Stomach smooth muscle (tissue), 2 donors: Measurements from ENCODE around the gene RPUSD1.
"Not testable (repeated sequence)": the region's sequence is repeated elsewhere in the genome, so short reads cannot be mapped to it uniquely, and the experiment has no call there.

Experiments
- H3K27ac ChIP-seq: one replicate; pipeline ENCODE4 v1.7.0; 2013; ENCODE audit warnings: mild to moderate bottlenecking, low read length, inconsistent platforms
- H3K27me3 ChIP-seq, 2 donors: one replicate each; pipeline ENCODE4 v1.7.0; 2013; ENCODE audit warnings: low read length in 2 of 2; ENCODE audit not compliant: insufficient read depth in 2 of 2, control insufficient read depth in 1 of 2
- H3K36me3 ChIP-seq, 2 donors: one replicate each; pipeline ENCODE4 v1.7.0; 2013; ENCODE audit warnings: low read length in 2 of 2; ENCODE audit not compliant: control insufficient read depth in 2 of 2, insufficient read depth in 2 of 2
- H3K4me1 ChIP-seq: one replicate; pipeline ENCODE4 v1.7.0; 2013; ENCODE audit warnings: low read length; ENCODE audit not compliant: control insufficient read depth, insufficient read depth
- H3K4me3 ChIP-seq, 2 donors: one replicate each; pipeline ENCODE4 v1.7.0; 2013; ENCODE audit warnings: low read length in 2 of 2
- H3K9ac ChIP-seq, 2 donors: one replicate each; pipeline ENCODE4 v1.7.0; 2013; ENCODE audit warnings: low read length in 2 of 2, mild to moderate bottlenecking in 1 of 2
- H3K9me3 ChIP-seq, 2 donors: one replicate each; pipeline ENCODE4 v1.7.0; 2013; ENCODE audit warnings: low read length in 2 of 2; ENCODE audit not compliant: control insufficient read depth in 2 of 2
- donor health status: healthy.
- donor health status: Pancreatic carcinoma.

Gene RPUSD1

DNA sequence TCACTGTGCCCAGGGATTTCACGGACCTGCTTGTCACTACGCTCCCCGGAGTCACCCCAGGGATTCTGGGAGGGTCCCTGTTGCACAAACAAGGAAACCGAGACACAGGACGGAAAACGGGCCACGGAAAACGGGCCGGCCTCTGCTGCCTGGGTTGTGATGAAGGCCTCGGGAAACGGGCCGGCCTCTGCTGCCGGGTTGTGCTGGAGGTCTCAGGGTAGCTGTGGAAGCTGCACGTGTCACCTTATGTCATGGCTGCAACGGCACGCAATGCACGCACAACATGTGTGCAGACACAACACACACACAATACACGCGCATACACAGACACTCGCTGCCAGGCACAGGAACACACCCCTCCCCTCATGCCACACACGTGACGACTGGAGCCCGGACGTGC is 39.3 kb upstream of the RPUSD1 start:
- peaks cover 8 to 15% of the 10 kb centered on the region in 2 donors for H3K27me3 ChIP-seq
- H3K9me3 ChIP-seq, result no peaks in the 10 kb centered on the region
- no peaks in the 10 kb centered on the region for H3K36me3 ChIP-seq
- H3K4me3 ChIP-seq, result no peak overlapping the region
- H3K27ac ChIP-seq, result no peak overlapping the region
- no peak overlapping the region for H3K9ac ChIP-seq
- H3K4me1 ChIP-seq, result peaks cover 3% of the 10 kb centered on the region

DNA sequence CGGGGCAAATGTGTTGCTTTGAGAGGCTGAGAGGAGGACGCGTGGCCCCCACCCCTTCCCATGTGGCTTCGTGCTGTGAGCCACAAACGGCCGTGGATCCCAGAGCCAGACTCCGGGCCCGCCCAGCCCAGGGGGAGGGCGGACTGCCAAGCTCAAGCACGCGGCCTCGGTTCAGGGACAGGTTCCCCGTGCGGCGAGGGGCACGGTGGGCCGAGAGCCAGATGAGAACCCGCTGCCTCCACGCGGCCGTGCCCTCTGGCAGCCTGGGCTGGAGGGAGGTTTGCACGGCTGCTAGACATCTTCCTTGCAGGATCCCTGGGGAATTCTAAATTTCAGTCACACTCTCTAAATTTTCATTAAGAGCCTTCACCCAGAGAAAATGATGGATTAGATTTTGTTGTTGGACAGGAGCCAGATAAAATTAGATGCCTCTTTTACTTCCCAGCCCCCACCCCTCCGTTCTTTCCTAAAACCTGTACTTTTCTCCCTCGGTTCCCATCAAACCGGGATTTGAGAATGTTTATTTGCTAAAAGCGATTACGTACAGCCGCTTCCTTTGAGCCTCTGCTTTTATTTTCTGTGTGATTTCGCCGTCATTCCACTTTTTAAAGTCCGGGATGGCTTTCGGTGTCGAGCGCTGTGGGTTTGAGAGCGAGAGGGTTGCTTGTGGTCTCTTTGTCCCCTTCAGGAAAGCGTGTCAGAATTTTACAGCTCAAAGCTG is 37.3 kb upstream of the RPUSD1 start:
- Histone ChIP-seq H3K4me1 (peaks cover 3% of the 10 kb centered on the region), H3K27ac (no peak overlapping the region), H3K9me3 (no peaks in the 10 kb centered on the region), H3K9ac (no peak overlapping the region), H3K27me3 (peaks cover 16 to 18% of the 10 kb centered on the region in 2 donors), H3K4me3 (peak overlapping the region in 1 of 2 donors; percentile 44), H3K36me3 (no peaks in the 10 kb centered on the region)

DNA sequence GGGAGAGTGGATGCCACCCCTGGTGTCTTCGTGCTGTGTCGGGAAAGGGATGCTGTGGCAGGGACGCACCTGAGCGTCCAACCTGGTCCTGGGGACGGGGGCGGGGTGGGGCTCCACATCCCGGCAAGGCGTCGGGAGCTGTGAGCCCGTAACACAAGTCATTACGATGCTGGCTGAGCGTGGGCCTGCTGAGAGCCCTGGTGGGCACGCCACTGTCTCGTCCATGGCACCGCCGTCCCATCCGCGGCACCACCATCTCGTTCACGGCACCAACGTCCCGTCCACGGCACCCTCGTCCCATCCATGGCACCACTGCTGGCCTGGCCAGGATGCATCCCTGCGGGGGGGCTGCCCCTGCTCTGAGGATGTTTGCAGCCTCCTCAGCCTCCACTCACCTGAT is 36.4 kb upstream of the RPUSD1 start:
- no peaks in the 10 kb centered on the region for H3K9me3 ChIP-seq
- H3K4me1 ChIP-seq, result peaks cover 3% of the 10 kb centered on the region
- H3K9ac ChIP-seq, result no peak overlapping the region
- no peaks in the 10 kb centered on the region for H3K36me3 ChIP-seq
- no peak overlapping the region for H3K4me3 ChIP-seq
- H3K27me3 ChIP-seq, result peaks cover 17 to 18% of the 10 kb centered on the region in 2 donors
- H3K27ac ChIP-seq, result no peak overlapping the region

DNA sequence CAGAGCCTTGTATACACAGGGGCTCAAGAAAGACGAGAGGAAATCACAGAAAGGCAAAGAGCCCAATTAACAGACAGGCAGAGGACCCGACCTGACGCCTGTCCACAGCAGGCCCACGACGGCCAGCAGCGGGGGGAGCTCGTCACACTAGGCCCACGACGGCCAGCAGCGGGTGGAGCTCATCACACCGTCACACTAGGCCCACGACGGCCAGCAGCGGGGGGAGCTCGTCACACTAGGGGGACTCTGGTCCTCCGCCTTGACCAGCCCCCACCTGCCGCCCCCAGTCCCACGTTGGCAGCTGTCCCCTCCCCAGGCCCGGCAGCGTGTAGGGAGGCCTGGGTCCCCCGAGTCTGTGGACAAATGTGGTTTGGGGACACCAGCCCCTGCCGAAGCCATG is 36.0 kb upstream of the RPUSD1 start:
- no peak overlapping the region for H3K9ac ChIP-seq
- no peaks in the 10 kb centered on the region for H3K36me3 ChIP-seq
- no peak overlapping the region for H3K27ac ChIP-seq
- peaks cover 3% of the 10 kb centered on the region for H3K4me1 ChIP-seq
- no peak overlapping the region for H3K4me3 ChIP-seq
- peaks cover 18 to 21% of the 10 kb centered on the region in 2 donors for H3K27me3 ChIP-seq
- H3K9me3 ChIP-seq, result no peaks in the 10 kb centered on the region

DNA sequence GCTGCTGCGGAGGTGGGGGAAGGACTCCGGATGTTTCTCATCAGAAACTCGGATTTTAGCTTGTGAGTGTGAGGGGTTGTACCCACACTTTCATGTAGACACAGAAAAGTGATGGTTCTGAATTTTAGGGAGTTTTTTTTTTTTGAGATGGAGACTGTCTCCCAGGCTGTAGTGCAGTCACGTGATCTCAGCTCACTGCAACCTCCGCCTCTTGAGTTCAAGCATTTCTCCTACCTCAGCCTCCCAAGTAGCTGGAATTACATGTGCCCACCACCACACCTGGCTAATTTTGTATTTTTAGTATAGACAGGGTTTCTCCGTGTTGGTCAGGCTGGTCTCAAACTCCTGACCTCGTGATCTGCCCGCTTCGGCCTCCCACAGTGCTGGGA is 34.7 kb upstream of the RPUSD1 start:
- no peak overlapping the region for H3K27ac ChIP-seq
- no peak overlapping the region for H3K4me3 ChIP-seq
- no peak overlapping the region for H3K9ac ChIP-seq
- H3K36me3 ChIP-seq, result no peaks in the 10 kb centered on the region
- peaks cover 0 to 5% of the 10 kb centered on the region in 2 donors for H3K9me3 ChIP-seq
- peaks cover 3% of the 10 kb centered on the region for H3K4me1 ChIP-seq
- peaks cover 27 to 32% of the 10 kb centered on the region in 2 donors for H3K27me3 ChIP-seq

DNA sequence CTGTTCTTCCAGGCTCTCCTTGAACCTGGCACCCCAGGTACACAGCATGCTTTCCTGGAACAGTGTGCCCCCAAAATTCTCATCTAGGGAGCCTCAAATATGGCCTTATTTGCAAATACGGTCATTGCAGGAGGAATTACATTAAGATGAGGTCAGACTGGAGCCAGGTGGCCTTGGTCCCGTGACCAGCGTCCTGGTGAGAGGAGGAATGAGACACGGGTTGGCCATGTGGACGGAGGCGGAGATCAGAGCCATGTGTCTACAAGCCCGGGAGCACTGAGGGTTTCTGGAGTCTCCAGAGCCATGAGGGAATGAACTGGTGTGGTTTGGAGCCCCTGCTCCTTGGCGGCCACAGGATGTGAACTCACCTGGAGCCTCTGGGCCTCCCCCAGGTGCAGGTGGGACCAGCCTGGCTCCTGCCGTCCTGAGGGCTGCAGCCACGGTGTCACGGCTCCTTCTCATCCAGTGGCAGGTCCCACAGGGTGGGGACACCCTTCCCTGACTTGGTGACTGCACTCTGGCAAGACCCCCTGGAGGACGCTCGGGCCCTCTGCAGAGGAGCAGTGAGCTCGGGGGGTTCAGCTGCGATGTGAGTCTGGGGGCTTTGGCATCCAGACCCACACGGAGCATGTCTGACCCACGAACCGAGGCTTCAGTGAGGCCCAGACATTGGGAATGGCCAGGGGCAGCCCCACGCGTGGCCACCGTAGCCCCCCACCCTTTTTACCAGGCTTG is 34.2 kb upstream of the RPUSD1 start:
- Histone ChIP-seq H3K27ac (no peak overlapping the region), H3K36me3 (no peaks in the 10 kb centered on the region), H3K4me3 (no peak overlapping the region), H3K4me1 (peaks cover 3% of the 10 kb centered on the region), H3K9me3 (peaks cover 0 to 5% of the 10 kb centered on the region in 2 donors), H3K9ac (no peak overlapping the region), H3K27me3 (peaks cover 27 to 36% of the 10 kb centered on the region in 2 donors)

DNA sequence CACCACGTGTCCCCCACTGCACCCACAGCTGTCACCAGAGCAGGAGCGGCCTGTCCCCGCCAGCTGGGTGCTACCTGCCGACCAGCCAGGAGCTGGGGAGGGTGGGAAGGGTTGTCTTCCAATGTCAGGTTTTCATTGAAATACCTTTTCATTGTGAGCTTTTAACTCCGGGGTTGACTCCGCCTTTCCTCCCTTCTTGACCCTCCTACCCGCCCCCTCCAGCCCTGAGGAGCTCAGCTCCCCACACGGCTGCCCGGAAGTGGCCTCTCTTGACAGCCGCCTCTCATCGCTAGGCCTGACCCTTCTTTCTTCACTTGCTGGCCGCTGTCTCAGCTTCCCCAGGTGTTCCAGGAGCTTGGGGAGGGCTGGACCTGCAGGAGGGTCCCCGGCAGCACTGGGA is 33.6 kb upstream of the RPUSD1 start:
- peaks cover 3% of the 10 kb centered on the region for H3K4me1 ChIP-seq
- no peak overlapping the region for H3K27ac ChIP-seq
- peaks cover 27 to 41% of the 10 kb centered on the region in 2 donors for H3K27me3 ChIP-seq

DNA sequence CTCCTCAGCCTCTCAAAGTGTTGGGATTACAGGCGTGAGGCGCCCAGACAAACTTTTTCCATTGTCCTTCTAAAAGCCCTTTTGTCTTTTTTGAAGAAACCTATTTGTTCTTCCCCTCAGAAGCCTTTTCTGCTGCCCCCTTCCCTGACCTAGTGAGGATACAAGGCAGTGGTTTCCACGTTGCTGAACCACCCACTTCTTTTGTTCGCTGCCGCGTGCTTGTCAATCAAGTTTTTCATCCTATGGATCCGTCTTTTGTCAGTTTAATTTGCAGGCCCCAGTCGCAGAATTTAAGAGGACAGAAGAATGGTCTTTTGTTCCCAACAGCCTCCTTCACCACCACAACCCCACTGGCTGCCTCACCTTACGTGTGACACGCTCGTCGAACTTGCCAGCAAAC is 32.6 kb upstream of the RPUSD1 start:
- Histone ChIP-seq H3K4me3 (no peak overlapping the region), H3K27ac (no peak overlapping the region), H3K27me3 (peaks cover 33 to 48% of the 10 kb centered on the region in 2 donors), H3K36me3 (no peaks in the 10 kb centered on the region), H3K9ac (no peak overlapping the region), H3K4me1 (peaks cover 3% of the 10 kb centered on the region), H3K9me3 (peaks cover 0 to 5% of the 10 kb centered on the region in 2 donors)

More for the DNA sequence above, 33.6 kb upstream of the RPUSD1 start:
- Histone ChIP-seq H3K4me3 (no peak overlapping the region), H3K9ac (no peak overlapping the region), H3K9me3 (peaks cover 0 to 5% of the 10 kb centered on the region in 2 donors), H3K36me3 (no peaks in the 10 kb centered on the region)

DNA sequence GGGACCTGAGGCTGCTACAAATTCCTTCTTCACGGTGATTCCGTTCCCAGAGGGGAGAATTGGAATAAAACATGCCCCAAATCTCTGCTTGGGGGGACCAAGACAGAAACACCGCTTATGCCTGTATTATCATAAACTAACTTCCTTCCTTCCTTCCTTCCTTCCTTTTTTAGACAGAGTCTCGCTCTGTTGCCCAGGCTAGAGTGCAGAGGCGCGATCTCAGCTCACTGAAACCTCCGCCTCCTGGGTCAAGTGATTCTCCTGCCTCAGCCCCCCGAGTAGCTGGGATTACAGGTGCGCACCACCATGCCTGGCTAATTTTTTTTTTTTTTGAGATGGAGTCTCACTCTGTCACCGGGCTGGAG is 31.8 kb upstream of the RPUSD1 start:
- not testable (repeated sequence) for H3K9me3 ChIP-seq, H3K27ac ChIP-seq, H3K4me3 ChIP-seq, H3K9ac ChIP-seq, H3K36me3 ChIP-seq, H3K4me1 ChIP-seq
- H3K27me3 ChIP-seq, result peaks cover 28 to 48% of the 10 kb centered on the region in 2 donors

DNA sequence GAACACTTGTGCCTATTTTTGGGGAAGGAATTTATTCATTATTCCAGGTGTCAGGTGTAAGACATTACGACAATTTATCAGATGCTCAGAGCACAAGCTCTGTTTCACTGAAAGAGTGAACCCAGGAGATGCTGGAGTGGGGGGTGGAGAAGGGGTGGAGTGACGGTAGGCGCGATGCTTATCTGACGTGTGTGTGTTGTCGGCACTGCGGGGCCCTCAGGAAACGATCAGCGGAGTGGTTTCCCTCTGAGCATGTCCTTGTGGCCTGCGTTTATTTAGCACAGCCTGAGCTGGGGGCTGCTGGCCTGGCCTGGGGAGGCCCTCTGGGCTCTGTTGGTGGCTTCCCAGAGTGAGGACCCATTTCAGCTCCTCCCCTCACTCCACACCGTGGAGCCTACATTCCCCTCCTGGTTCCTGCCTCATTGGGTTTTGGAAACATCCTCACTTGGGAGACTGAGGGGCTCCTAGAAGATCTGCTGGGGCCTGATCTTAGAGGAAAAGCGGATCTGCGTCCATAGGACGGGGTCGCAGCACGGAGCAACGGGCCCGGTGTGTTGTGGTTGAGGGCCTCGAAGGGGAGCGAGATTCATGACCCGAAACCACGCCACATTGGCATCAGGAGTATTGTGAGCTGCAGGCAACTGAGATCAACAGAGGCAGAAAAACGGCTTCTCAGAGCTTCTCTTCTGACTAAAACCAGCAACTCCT is 31.3 kb upstream of the RPUSD1 start:
- Histone ChIP-seq H3K36me3 (no peaks in the 10 kb centered on the region), H3K4me3 (no peak overlapping the region), H3K27me3 (peaks cover 24 to 46% of the 10 kb centered on the region in 2 donors), H3K9me3 (peaks cover 0 to 5% of the 10 kb centered on the region in 2 donors), H3K4me1 (no peaks in the 10 kb centered on the region), H3K9ac (no peak overlapping the region), H3K27ac (no peak overlapping the region)
